Measurements from ENCODE around the gene ISG20.

- TF ChIP-seq CTCF (IDR thresholded peaks at IDR 0.05) (no peak), EP300 (IDR thresholded peaks at IDR 0.05) (no peak)
Observed at GRCh38 chr15:88678755-88679154, 39.9 kb downstream of the ISG20 start.

Measured in sigmoid colon (tissue), 4 donors.